Sigmoid colon (tissue), 7 donors: ENCODE measurements around the gene GABRB3. TPM values are rescaled to one million over a fixed set of nuclear protein-coding genes. Genes with fewer than 3 reads are reported as not detected.

Experiments used
- DNase-seq: peaks from one replicate; pipeline ENCODE4 v3.0.0-alpha.2; 2019
- H3K27ac ChIP-seq, 4 donors: fragments of 200-600 bp; sonication (generic); one replicate each; pipeline ENCODE4 v1.5.1; 2016 to 2019; ENCODE audit warnings: mild to moderate bottlenecking in 1 of 4
- H3K27me3 ChIP-seq, 3 donors: fragments of 200-600 bp; sonication (generic); one replicate each; pipeline ENCODE4 v1.5.1; 2019; ENCODE audit warnings: mild to moderate bottlenecking in 1 of 3
- H3K36me3 ChIP-seq, 4 donors: fragments of 200-600 bp; sonication (generic); one replicate each; pipeline ENCODE4 v1.5.1; 2016 to 2019
- H3K4me1 ChIP-seq, 4 donors: fragments of 200-600 bp; sonication (generic); one replicate each; pipeline ENCODE4 v1.5.1; 2017 to 2019
- H3K4me3 ChIP-seq, 4 donors: fragments of 200-600 bp; sonication (generic); one replicate each; pipeline ENCODE4 v1.5.1; 2017 to 2019; ENCODE audit warnings: mild to moderate bottlenecking in 2 of 4, moderate library complexity in 1 of 4
- H3K9me3 ChIP-seq, 4 donors: fragments of 200-600 bp in 3 of 4; sonication (generic) in 3 of 4; one replicate each; pipeline versions ENCODE4 v1.5.1 to v1.6.1; 2013 to 2019
- CTCF ChIP-seq, 4 experiments: fragments of 450-650 bp in 3 of 4; fragments of 200-600 bp in 1 of 4; IDR thresholded peaks; one replicate each; pipeline ENCODE4 v1.5.1; 2016 to 2019; ENCODE audit warnings: antibody characterized with exemption in 4 of 4, mild to moderate bottlenecking in 3 of 4, moderate library complexity in 2 of 4
- EP300 ChIP-seq, 4 donors: sonication (generic); formaldehyde crosslinking; IDR thresholded peaks; one replicate each; pipeline ENCODE4 v1.6.1; 2017; ENCODE audit warnings: antibody characterized with exemption in 4 of 4
- POLR2A ChIP-seq, 2 donors: fragments of 450-650 bp; IDR thresholded peaks; one replicate each; pipeline ENCODE4 v1.6.1; 2016; ENCODE audit warnings: antibody characterized with exemption in 2 of 2, mild to moderate bottlenecking in 2 of 2, moderate library complexity in 2 of 2
- POLR2AphosphoS5 ChIP-seq, 4 donors: sonication (generic); formaldehyde crosslinking; IDR thresholded peaks; one replicate each; pipeline ENCODE4 v1.6.1; 2017; ENCODE audit warnings: antibody characterized with exemption in 4 of 4
- whole genome bisulfite sequencing, 2 donors: extraction: QIAGEN DNeasy Blood & Tissue Kit; methylation state at CpG; one replicate each; pipeline ENCODE4 v1.1.7; 2013; 5-methylcytosine and 5-hydroxymethylcytosine counted together
- intact Hi-C: fragments of 100-400 bp; cut with DNase I; formaldehyde crosslinking; loops from one replicate; pipeline ENCODE4 v1.15.1; 2023
- polyA plus RNA-seq, 3 donors: library from polyadenylated mRNA; stranded (reverse); fragments of 200-250 nt; gene quantifications; one replicate each; pipeline ENCODE4 v1.2.3, GENCODE V29; 2013
- total RNA-seq, 4 donors: library from RNA; depleted of rRNA; stranded (reverse); fragments of >200 nt; gene quantifications; one replicate each; pipeline ENCODE4 v1.1.0, GENCODE V29; 2016
- donor health status: healthy with polysubstance abuse.
- donor health status: Bipolar disorder and iron deficiency.
- donor health status: healthy.

GABRB3 gene
- total and polyA plus RNA-seq, 7 donors = 0.23 to 4.6 (median 1.0) TPM

- H3K36me3 ChIP-seq = no peaks in the 10 kb centered on the region
- WGBS, 2 donors = 77% methylated on average over 41 of the region's 41 CpGs
- H3K27me3 ChIP-seq = no peaks in the 10 kb centered on the region
- peak overlapping the region in 1 of 4 donors; percentile 5 for H3K27ac ChIP-seq
- H3K4me3 ChIP-seq = peak overlapping the region in 3 of 4 donors; percentile 15 to 35 (median 26)
- peaks cover 0 to 5% (median 0%) of the 10 kb centered on the region in 4 donors for H3K9me3 ChIP-seq
- no peak for TF ChIP-seq POLR2A (IDR thresholded peaks at IDR 0.05)
- no peak for DNase-seq
- H3K4me1 ChIP-seq = no peaks in the 10 kb centered on the region
- intact Hi-C loops = no loop called here
Observed at GRCh38 chr15:26628879-26629529, 143.9 kb downstream of the GABRB3 start.

GRCh38 chr15:26628071-26628470 is 144.8 kb downstream of the GABRB3 start:
- H3K9me3 ChIP-seq = peaks cover 0 to 3% (median 0%) of the 10 kb centered on the region in 4 donors
- no peaks in the 10 kb centered on the region for H3K27me3 ChIP-seq
- H3K27ac ChIP-seq = no peak overlapping the region
- DNase-seq = no peak
- intact Hi-C loops = no loop called here
- no peaks in the 10 kb centered on the region for H3K4me1 ChIP-seq
- no peaks in the 10 kb centered on the region for H3K36me3 ChIP-seq
- no peak for TF ChIP-seq POLR2AphosphoS5 (IDR thresholded peaks at IDR 0.05)
- no peak for TF ChIP-seq EP300 (IDR thresholded peaks at IDR 0.05)
- no peak for TF ChIP-seq POLR2A (IDR thresholded peaks at IDR 0.05)
- TF ChIP-seq CTCF (IDR thresholded peaks at IDR 0.05) = no peak
- peak overlapping the region in 1 of 4 donors; percentile 26 for H3K4me3 ChIP-seq
- 62 to 80% methylated on average over 3 of the region's 3 CpGs for WGBS, 2 donors

- WGBS, 2 donors = 94 to 96% methylated on average over 17 of the region's 17 CpGs
- no peak for DNase-seq
- Histone ChIP-seq H3K36me3 (no peaks in the 10 kb centered on the region), H3K27me3 (no peaks in the 10 kb centered on the region), H3K9me3 (peaks cover 0 to 5% (median 0%) of the 10 kb centered on the region in 4 donors), H3K27ac (no peak overlapping the region), H3K4me3 (no peak overlapping the region), H3K4me1 (no peaks in the 10 kb centered on the region)
- TF ChIP-seq CTCF (IDR thresholded peaks at IDR 0.05) (no peak), EP300 (IDR thresholded peaks at IDR 0.05) (no peak), POLR2A (IDR thresholded peaks at IDR 0.05) (no peak), POLR2AphosphoS5 (IDR thresholded peaks at IDR 0.05) (no peak)
- intact Hi-C loops = no loop called here
Observed at GRCh38 chr15:26624128-26624527, 148.7 kb downstream of the GABRB3 start.

- Histone ChIP-seq H3K27ac (no peak overlapping the region), H3K36me3 (no peaks in the 10 kb centered on the region), H3K9me3 (peaks cover 0 to 5% (median 0%) of the 10 kb centered on the region in 4 donors), H3K27me3 (no peaks in the 10 kb centered on the region), H3K4me1 (no peaks in the 10 kb centered on the region), H3K4me3 (no peak overlapping the region)
- no peak for DNase-seq
- WGBS, 2 donors = 89% methylated on average over 9 of the region's 9 CpGs
- TF ChIP-seq POLR2A (IDR thresholded peaks at IDR 0.05) (no peak), EP300 (IDR thresholded peaks at IDR 0.05) (no peak), POLR2AphosphoS5 (IDR thresholded peaks at IDR 0.05) (no peak), CTCF (IDR thresholded peaks at IDR 0.05) (no peak)
- intact Hi-C loops = no loop called here
Observed at GRCh38 chr15:26623071-26623470, 149.8 kb downstream of the GABRB3 start.

GRCh38 chr15:26621816-26622215 is 151.1 kb downstream of the GABRB3 start:
- H3K9me3 ChIP-seq = peaks cover 0 to 5% (median 0%) of the 10 kb centered on the region in 4 donors
- no peak for DNase-seq

More at GRCh38 chr15:26621816-26622215, 151.1 kb downstream of the GABRB3 start:
- Histone ChIP-seq H3K4me3 (no peak overlapping the region), H3K4me1 (no peaks in the 10 kb centered on the region), H3K27me3 (no peaks in the 10 kb centered on the region), H3K27ac (no peak overlapping the region), H3K36me3 (no peaks in the 10 kb centered on the region)
- intact Hi-C loops = no loop called here
- TF ChIP-seq POLR2AphosphoS5 (IDR thresholded peaks at IDR 0.05) = no peak
- TF ChIP-seq EP300 (IDR thresholded peaks at IDR 0.05) = no peak
- 44 to 53% methylated on average over 5 of the region's 5 CpGs for WGBS, 2 donors
